ENCODE data around the gene AEBP1. TPM values are rescaled to one million over a fixed set of nuclear protein-coding genes. Genes with fewer than 3 reads are reported as not detected.

AEBP1 gene
- total RNA-seq, 8 experiments from 2014 or later, result 3.2 to 60.3 (median 16.5) TPM

GRCh38 chr7:44114586-44115310 is 10.6 kb downstream of the AEBP1 start:
- no peaks in the 10 kb centered on the region for H3K4me1 ChIP-seq (replicated peaks in 1 of 2)
- no peak for ATAC-seq (replicated peaks in 6 of 8)
- H3K27ac ChIP-seq, result no peak overlapping the region
- in situ Hi-C loops (cut with MboI; ENCODE audit: low pct_unique_long_range_greater_than_20kb in 2 of 9, low sequenced_read_pairs in 9 of 9, unreplicated experiment in 9 of 9), result no loop called here
- 40 to 93% (median 90%) methylated on average over 1 to 6 of the region's 12 CpGs; no CpG with 5 or more reads in 5 of the 10 experiments for WGBS, 10 experiments
- no peak overlapping the region for H3K4me3 ChIP-seq

- in situ Hi-C loops (cut with MboI; ENCODE audit: low pct_unique_long_range_greater_than_20kb in 2 of 9, low sequenced_read_pairs in 9 of 9, unreplicated experiment in 9 of 9), result no loop called here
- WGBS, 10 experiments, result 83 to 93% methylated on average over 2 to 6 of the region's 17 CpGs; no CpG with 5 or more reads in 8 of the 10 experiments
- no peak overlapping the region for H3K27ac ChIP-seq
- no peak overlapping the region for H3K4me3 ChIP-seq
- no peaks in the 10 kb centered on the region for H3K4me1 ChIP-seq (replicated peaks in 1 of 2)
- no peak for ATAC-seq (replicated peaks in 6 of 8)
Measured at GRCh38 chr7:44116087-44116788, 12.1 kb downstream of the AEBP1 start.

GRCh38 chr7:44116789-44117666 is 12.9 kb downstream of the AEBP1 start:
- no peak overlapping the region for H3K4me3 ChIP-seq
- H3K4me1 ChIP-seq (replicated peaks in 1 of 2), result peaks cover 1 to 2% of the 10 kb centered on the region in 2 donors
- ATAC-seq (replicated peaks in 6 of 8), result no peak
- no peak overlapping the region for H3K27ac ChIP-seq
- in situ Hi-C loops (cut with MboI; ENCODE audit: low pct_unique_long_range_greater_than_20kb in 2 of 9, low sequenced_read_pairs in 9 of 9, unreplicated experiment in 9 of 9), result no loop called here
- WGBS, 10 experiments, result 93 to 100% (median 100%) methylated on average over 2 to 3 of the region's 25 CpGs; no CpG with 5 or more reads in 6 of the 10 experiments

GRCh38 chr7:44117801-44118429 is 13.8 kb downstream of the AEBP1 start:
- no peak overlapping the region for H3K4me3 ChIP-seq
- peaks cover 6 to 10% of the 10 kb centered on the region in 2 donors for H3K4me1 ChIP-seq (replicated peaks in 1 of 2)
- no peak overlapping the region for H3K27ac ChIP-seq
- ATAC-seq (replicated peaks in 6 of 8), result peak in 2 of 8 experiments; percentile 7 to 20
- in situ Hi-C loops (cut with MboI; ENCODE audit: low pct_unique_long_range_greater_than_20kb in 2 of 9, low sequenced_read_pairs in 9 of 9, unreplicated experiment in 9 of 9), result no loop called here
- WGBS, 10 experiments, result 40 to 100% (median 87%) methylated on average over 1 to 3 of the region's 13 CpGs; no CpG with 5 or more reads in 6 of the 10 experiments

- no peak for ATAC-seq (replicated peaks in 6 of 8)
- H3K4me1 ChIP-seq (replicated peaks in 1 of 2), result peaks cover 6 to 10% of the 10 kb centered on the region in 2 donors
- in situ Hi-C loops (cut with MboI; ENCODE audit: low pct_unique_long_range_greater_than_20kb in 2 of 9, low sequenced_read_pairs in 9 of 9, unreplicated experiment in 9 of 9), result loop anchor here in 1 of 9 experiments (10.0 kb wide), 1 partner anchor 75 kb away; no protein-coding TSS in a partner anchor
- no peak overlapping the region for H3K27ac ChIP-seq
- 67 to 100% (median 93%) methylated on average over 1 to 6 of the region's 8 CpGs; no CpG with 5 or more reads in 2 of the 10 experiments for WGBS, 10 experiments
- no peak overlapping the region for H3K4me3 ChIP-seq
Measured at GRCh38 chr7:44119829-44120380, 15.8 kb downstream of the AEBP1 start.

GRCh38 chr7:44120395-44120794 is 16.2 kb downstream of the AEBP1 start:
- 89 to 100% (median 100%) methylated on average over 2 to 6 of the region's 6 CpGs; no CpG with 5 or more reads in 3 of the 10 experiments for WGBS, 10 experiments

GRCh38 chr7:44121761-44122420 is 17.7 kb downstream of the AEBP1 start:
- Histone ChIP-seq H3K4me3 (no peak overlapping the region), H3K4me1 (replicated peaks in 1 of 2) (peaks cover 6 to 10% of the 10 kb centered on the region in 2 donors), H3K27ac (no peak overlapping the region)
- in situ Hi-C loops (cut with MboI; ENCODE audit: low pct_unique_long_range_greater_than_20kb in 2 of 9, low sequenced_read_pairs in 9 of 9, unreplicated experiment in 9 of 9), result loop anchor here in 1 of 9 experiments (10.0 kb wide), 1 partner anchor 73 kb away; no protein-coding TSS in a partner anchor
- ATAC-seq (replicated peaks in 6 of 8), result no peak
- WGBS, 10 experiments, result 76 to 100% (median 94%) methylated on average over 1 to 10 of the region's 12 CpGs

More at GRCh38 chr7:44120395-44120794, 16.2 kb downstream of the AEBP1 start:
- Histone ChIP-seq H3K4me1 (replicated peaks in 1 of 2) (peaks cover 6 to 10% of the 10 kb centered on the region in 2 donors), H3K4me3 (no peak overlapping the region), H3K27ac (no peak overlapping the region)
- in situ Hi-C loops (cut with MboI; ENCODE audit: low pct_unique_long_range_greater_than_20kb in 2 of 9, low sequenced_read_pairs in 9 of 9, unreplicated experiment in 9 of 9), result loop anchor here in 1 of 9 experiments (10.0 kb wide), 1 partner anchor 74 kb away; no protein-coding TSS in a partner anchor
- ATAC-seq (replicated peaks in 6 of 8), result no peak

GRCh38 chr7:44122529-44122928 is 18.4 kb downstream of the AEBP1 start:
- in situ Hi-C loops (cut with MboI; ENCODE audit: low pct_unique_long_range_greater_than_20kb in 2 of 9, low sequenced_read_pairs in 9 of 9, unreplicated experiment in 9 of 9), result loop anchor here in 1 of 9 experiments (10.0 kb wide), 1 partner anchor 72 kb away; no protein-coding TSS in a partner anchor
- H3K27ac ChIP-seq, result peak overlapping the region in 1 of 2 donors; percentile 9
- ATAC-seq (replicated peaks in 6 of 8), result no peak
- WGBS, 10 experiments, result 0 to 30% (median 0%) methylated on average over 1 of the region's 1 CpG; no CpG with 5 or more reads in 5 of the 10 experiments
- peak overlapping the region; percentile 60 to 88 (median 80) for H3K4me3 ChIP-seq
- peaks cover 6 to 10% of the 10 kb centered on the region in 2 donors for H3K4me1 ChIP-seq (replicated peaks in 1 of 2)

GRCh38 chr7:44123190-44124003 is 19.3 kb downstream of the AEBP1 start, which contains the start of gene POLD2:
Gene POLD2, minus strand, starts transcription at chr7:44123548. Its CDS starts 1,495 bp downstream, at chr7:44122053.
- 0 to 2% (median 1%) methylated on average over 1 to 14 of the region's 86 CpGs; no CpG with 5 or more reads in 4 of the 10 experiments for WGBS, 10 experiments
- H3K4me1 ChIP-seq (replicated peaks in 1 of 2), result peaks cover 6 to 10% of the 10 kb centered on the region in 2 donors
- H3K27ac ChIP-seq, result peak within 1 kb of the TSS; percentile 69 to 78
- ATAC-seq (replicated peaks in 6 of 8), result peak; percentile 96 to 98 (median 98)
- H3K4me3 ChIP-seq, result peak within 1 kb of the TSS; percentile 60 to 88 (median 80)
- in situ Hi-C loops (cut with MboI; ENCODE audit: low pct_unique_long_range_greater_than_20kb in 2 of 9, low sequenced_read_pairs in 9 of 9, unreplicated experiment in 9 of 9), result loop anchor here in 1 of 9 experiments (10.0 kb wide), 1 partner anchor 71 kb away; no protein-coding TSS in a partner anchor

GRCh38 chr7:44124822-44125202 is 20.7 kb downstream of the AEBP1 start:
- in situ Hi-C loops (cut with MboI; ENCODE audit: low pct_unique_long_range_greater_than_20kb in 2 of 9, low sequenced_read_pairs in 9 of 9, unreplicated experiment in 9 of 9), result loop anchor here in 1 of 9 experiments (10.0 kb wide), 1 partner anchor 70 kb away; no protein-coding TSS in a partner anchor
- no peak overlapping the region for H3K27ac ChIP-seq
- no peak for ATAC-seq (replicated peaks in 6 of 8)
- H3K4me3 ChIP-seq, result no peak overlapping the region
- H3K4me1 ChIP-seq (replicated peaks in 1 of 2), result peaks cover 6 to 10% of the 10 kb centered on the region in 2 donors
- WGBS, 10 experiments, result 60 to 100% (median 98%) methylated on average over 2 to 6 of the region's 6 CpGs; no CpG with 5 or more reads in 1 of the 10 experiments
